ENCODE measurements around the gene PDIA2.

GRCh38 chr16:262121-262745 lies 20.7 kb upstream of the PDIA2 start:
- TF ChIP-seq EZH2 (IDR thresholded peaks at IDR 0.05; ENCODE audit: insufficient read depth, poor library complexity, severe bottlenecking), result no peak
- TF ChIP-seq EZH2phosphoT487 (IDR thresholded peaks at IDR 0.05; ENCODE audit: insufficient read depth, low read depth), result no peak

Measured in GM23248 (cell line).